CD4-positive, alpha-beta T cell treated with Interferon gamma for 1 hour (primary cell): Measurements from ENCODE around the gene HOXA2.

ENCODE experiments used
- DNase-seq: peaks from one replicate; pipeline ENCODE4 v3.0.0-alpha.2; 2020

Gene HOXA2

GRCh38 chr7:27071622-27072390 lies 30.7 kb downstream of the HOXA2 start:
- DNase-seq, result no peak

GRCh38 chr7:27068259-27068658 lies 34.2 kb downstream of the HOXA2 start:
- DNase-seq, result no peak

GRCh38 chr7:27066148-27066547 lies 36.3 kb downstream of the HOXA2 start:
- no peak for DNase-seq

GRCh38 chr7:27065709-27066108 lies 36.8 kb downstream of the HOXA2 start:
- DNase-seq, result no peak

GRCh38 chr7:27064661-27065060 lies 37.8 kb downstream of the HOXA2 start:
- no peak for DNase-seq

GRCh38 chr7:27064159-27064558 lies 38.3 kb downstream of the HOXA2 start:
- no peak for DNase-seq

GRCh38 chr7:27062946-27063345 lies 39.5 kb downstream of the HOXA2 start:
- DNase-seq, result no peak

- DNase-seq, result no peak
Measured at GRCh38 chr7:27053153-27053552, 49.3 kb downstream of the HOXA2 start.

- no peak for DNase-seq
Measured at GRCh38 chr7:27051451-27051850, 51.0 kb downstream of the HOXA2 start.
